Peyer's patch (tissue), 4 donors: ENCODE results near the gene SPRN. TPM values are rescaled to one million over a fixed set of nuclear protein-coding genes. Genes with fewer than 3 reads are reported as not detected.
A peak's percentile ranks its signal among the peaks of the same experiment; 100 is the strongest.
"Not testable (repeated sequence)": the region's sequence is repeated elsewhere in the genome, so short reads cannot be mapped to it uniquely, and the experiment has no call there.

Source experiments
- DNase-seq, 3 donors: peaks; one replicate each; pipeline ENCODE4 v3.0.0-alpha.2; 2017 to 2019
- H3K27ac ChIP-seq, 4 donors: fragments of 200-600 bp; sonication (generic); one replicate each; pipeline ENCODE4 v1.5.1; 2016 to 2019
- H3K27me3 ChIP-seq, 2 donors: fragments of 200-600 bp; sonication (generic); one replicate each; pipeline ENCODE4 v1.5.1; 2019
- H3K36me3 ChIP-seq, 3 donors: fragments of 200-600 bp; sonication (generic); one replicate each; pipeline ENCODE4 v1.5.1; 2016 to 2019
- H3K4me1 ChIP-seq, 4 donors: fragments of 200-600 bp; sonication (generic); one replicate each; pipeline ENCODE4 v1.5.1; 2016 to 2019
- H3K4me3 ChIP-seq, 4 donors: fragments of 200-600 bp; sonication (generic); 1 replicate in 3 of 4; 2 replicates in 1 of 4; pipeline ENCODE4 v1.5.1; 2016 to 2019; ENCODE audit warnings: mild to moderate bottlenecking in 1 of 4
- H3K9me3 ChIP-seq, 4 donors: fragments of 200-600 bp; sonication (generic); one replicate each; pipeline ENCODE4 v1.5.1; 2016 to 2019; ENCODE audit warnings: mild to moderate bottlenecking in 1 of 4
- POLR2A ChIP-seq, 2 donors: fragments of 450-650 bp; IDR thresholded peaks; one replicate each; pipeline ENCODE4 v1.5.1; 2017; ENCODE audit warnings: antibody characterized with exemption in 2 of 2, mild to moderate bottlenecking in 2 of 2, moderate library complexity in 2 of 2
- total RNA-seq, 4 donors: library from RNA; depleted of rRNA; stranded (reverse); fragments of >200 nt; gene quantifications; one replicate each; pipeline ENCODE4 v1.1.0, GENCODE V29; 2016
- TF ChIP-seq, protein P1 (sequence below), 6 experiments: fragments of 450-650 bp in 4 of 6; fragments of 200-600 bp in 2 of 6; sonication (generic) in 1 of 6; IDR thresholded peaks; one replicate each; pipeline ENCODE4 v1.5.1; 2017 to 2019; ENCODE audit warnings: antibody characterized with exemption in 6 of 6, mild to moderate bottlenecking in 3 of 6, moderate library complexity in 1 of 6

Gene SPRN
- total RNA-seq, 4 donors from 2014 or later, result 0.47 TPM; not detected in 3

DNA sequence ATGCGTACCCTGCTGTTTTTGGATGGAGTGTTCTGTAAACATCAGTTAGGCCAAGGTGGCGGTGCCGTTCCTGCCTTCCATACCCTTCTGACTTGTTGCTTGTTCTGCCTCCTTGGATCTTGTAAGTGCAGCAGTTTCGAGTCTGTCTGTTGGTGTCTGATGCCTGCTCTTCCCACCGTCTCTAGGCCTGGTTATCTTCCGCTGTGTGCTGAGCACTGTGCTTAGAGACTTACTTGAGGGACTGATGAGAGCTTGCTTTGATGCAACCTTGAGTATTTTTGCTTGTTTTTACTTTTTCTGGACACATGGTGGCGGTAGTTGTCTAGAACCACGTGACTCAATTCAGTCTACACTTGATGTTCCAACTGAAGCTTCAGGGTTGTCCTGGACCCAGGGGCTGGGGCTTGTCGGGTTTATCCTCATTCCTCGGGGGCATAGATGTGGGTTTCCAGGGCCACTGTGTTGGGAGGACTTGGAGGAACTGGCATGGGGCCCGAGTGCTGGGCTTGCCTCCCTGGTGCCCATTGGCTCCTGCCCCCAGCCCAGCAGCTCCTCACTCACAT is 14.4 kb upstream of the SPRN start:
- H3K36me3 ChIP-seq, result no peaks in the 10 kb centered on the region
- no peak for DNase-seq
- TF ChIP-seq, protein P1, sequence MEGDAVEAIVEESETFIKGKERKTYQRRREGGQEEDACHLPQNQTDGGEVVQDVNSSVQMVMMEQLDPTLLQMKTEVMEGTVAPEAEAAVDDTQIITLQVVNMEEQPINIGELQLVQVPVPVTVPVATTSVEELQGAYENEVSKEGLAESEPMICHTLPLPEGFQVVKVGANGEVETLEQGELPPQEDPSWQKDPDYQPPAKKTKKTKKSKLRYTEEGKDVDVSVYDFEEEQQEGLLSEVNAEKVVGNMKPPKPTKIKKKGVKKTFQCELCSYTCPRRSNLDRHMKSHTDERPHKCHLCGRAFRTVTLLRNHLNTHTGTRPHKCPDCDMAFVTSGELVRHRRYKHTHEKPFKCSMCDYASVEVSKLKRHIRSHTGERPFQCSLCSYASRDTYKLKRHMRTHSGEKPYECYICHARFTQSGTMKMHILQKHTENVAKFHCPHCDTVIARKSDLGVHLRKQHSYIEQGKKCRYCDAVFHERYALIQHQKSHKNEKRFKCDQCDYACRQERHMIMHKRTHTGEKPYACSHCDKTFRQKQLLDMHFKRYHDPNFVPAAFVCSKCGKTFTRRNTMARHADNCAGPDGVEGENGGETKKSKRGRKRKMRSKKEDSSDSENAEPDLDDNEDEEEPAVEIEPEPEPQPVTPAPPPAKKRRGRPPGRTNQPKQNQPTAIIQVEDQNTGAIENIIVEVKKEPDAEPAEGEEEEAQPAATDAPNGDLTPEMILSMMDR (IDR thresholded peaks at IDR 0.05), result peak in 3 of 6 experiments; percentile 20 to 41 (median 23)
- no peak for TF ChIP-seq POLR2A (IDR thresholded peaks at IDR 0.05)
- no peaks in the 10 kb centered on the region for H3K4me1 ChIP-seq
- no peak overlapping the region for H3K4me3 ChIP-seq
- H3K9me3 ChIP-seq, result no peaks in the 10 kb centered on the region
- H3K27ac ChIP-seq, result no peak overlapping the region
- H3K27me3 ChIP-seq, result no peaks in the 10 kb centered on the region

DNA sequence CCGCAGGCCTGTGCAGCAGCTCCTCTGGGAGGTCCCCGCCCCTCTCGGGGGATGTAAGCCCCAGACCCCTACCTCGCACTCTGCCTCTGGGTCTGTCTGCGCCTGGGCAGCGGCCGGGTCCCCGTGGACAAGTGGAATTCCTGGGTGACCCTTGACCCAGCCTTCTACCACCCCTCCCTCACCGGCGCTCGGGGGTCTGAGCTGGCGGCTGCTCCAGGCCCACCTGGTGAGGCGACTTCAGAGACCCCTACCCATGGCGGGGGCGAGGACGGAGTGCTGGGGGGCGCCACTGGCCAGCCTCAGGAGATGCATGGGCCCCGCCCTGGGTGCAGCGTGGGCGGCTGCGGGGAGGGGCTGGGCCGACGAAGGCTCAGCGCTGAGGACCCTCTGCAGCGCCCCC is 8.4 kb upstream of the SPRN start:
- not testable (repeated sequence) for H3K36me3 ChIP-seq, H3K27me3 ChIP-seq, H3K27ac ChIP-seq, H3K4me3 ChIP-seq, DNase-seq, H3K4me1 ChIP-seq, H3K9me3 ChIP-seq

DNA sequence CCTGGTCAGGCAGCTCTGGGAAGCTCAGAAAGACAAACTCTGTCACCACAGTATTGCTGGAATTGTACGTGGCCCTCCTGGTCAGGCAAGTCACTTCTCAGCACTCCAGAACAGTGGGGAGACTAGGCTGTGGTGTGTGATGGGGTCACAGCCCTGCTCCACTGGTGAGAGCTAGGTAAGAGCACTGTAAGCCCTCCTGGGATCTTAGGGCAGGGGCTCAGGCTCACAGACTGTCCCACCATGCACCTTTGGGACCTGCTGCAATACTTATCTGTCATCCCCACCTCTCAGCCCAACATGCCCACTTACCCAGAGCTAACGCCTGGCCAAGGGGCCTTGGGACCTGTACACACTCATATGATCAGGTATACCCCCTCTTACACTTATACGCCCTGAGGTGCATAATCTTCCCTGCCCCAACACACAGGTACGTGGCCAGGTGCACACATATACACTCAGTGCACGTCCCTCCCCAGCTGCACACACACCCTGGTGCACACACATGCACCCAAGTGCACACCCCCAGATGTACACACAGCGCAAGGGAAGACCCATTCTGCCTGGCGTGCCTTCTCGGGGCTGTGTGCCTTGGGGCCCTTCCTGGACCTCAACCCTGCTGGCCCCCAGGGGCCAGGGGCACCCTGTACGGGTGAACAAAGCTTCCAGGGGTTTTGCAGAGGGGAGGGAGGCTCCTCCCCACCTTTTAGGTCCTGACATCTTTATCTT is 7.6 kb upstream of the SPRN start:
- not testable (repeated sequence) for H3K9me3 ChIP-seq, H3K27ac ChIP-seq, DNase-seq, H3K27me3 ChIP-seq, H3K4me3 ChIP-seq, H3K36me3 ChIP-seq, H3K4me1 ChIP-seq

DNA sequence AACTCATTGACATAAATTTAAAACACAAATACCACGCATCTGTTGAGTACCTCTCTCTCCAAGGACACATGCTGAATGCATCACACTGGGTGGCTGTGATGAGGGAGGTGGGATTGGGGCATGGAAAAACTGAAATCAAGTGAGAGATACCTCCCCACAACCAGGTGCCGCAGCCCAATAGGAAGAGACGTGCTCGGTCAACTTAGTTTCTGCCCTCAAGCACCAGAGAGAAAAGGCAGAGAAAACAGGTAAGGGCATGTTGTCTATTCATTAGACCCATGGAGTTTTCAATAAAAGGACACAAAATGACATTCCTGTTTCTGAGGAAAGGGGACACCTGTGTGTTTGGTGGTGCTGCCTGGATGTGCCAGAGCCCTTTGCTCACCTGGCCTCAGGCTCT is 5.1 kb upstream of the SPRN start:
- H3K4me1 ChIP-seq, H3K27me3 ChIP-seq, DNase-seq, H3K9me3 ChIP-seq, H3K36me3 ChIP-seq, H3K27ac ChIP-seq, H3K4me3 ChIP-seq: not testable (repeated sequence)

DNA sequence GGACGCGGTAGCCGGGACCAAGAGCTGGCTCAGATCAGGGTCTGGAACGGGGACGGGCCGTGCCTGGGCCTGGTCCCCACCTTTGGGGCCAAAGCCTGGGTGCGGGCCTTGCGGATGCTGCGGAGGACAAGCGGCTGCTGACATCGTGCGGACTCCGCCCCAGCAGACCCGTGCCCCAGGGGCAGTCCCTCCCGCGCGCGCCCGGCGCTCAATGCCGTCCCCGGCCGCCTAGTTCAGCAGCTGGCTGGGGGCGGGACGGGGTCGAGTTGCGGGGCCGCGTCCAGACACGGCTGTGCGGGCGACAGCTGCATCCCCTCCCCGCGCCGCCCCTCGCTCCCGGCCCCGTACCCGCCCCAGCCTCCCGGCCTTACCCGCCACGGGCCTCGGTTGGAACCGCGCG is 323 bp downstream of the SPRN start:
- H3K4me1 ChIP-seq, H3K27me3 ChIP-seq, DNase-seq, H3K27ac ChIP-seq, H3K4me3 ChIP-seq, H3K9me3 ChIP-seq: not testable (repeated sequence)
- peaks cover 0 to 17% (median 0%) of the 10 kb centered on the region in 3 donors for H3K36me3 ChIP-seq

DNA sequence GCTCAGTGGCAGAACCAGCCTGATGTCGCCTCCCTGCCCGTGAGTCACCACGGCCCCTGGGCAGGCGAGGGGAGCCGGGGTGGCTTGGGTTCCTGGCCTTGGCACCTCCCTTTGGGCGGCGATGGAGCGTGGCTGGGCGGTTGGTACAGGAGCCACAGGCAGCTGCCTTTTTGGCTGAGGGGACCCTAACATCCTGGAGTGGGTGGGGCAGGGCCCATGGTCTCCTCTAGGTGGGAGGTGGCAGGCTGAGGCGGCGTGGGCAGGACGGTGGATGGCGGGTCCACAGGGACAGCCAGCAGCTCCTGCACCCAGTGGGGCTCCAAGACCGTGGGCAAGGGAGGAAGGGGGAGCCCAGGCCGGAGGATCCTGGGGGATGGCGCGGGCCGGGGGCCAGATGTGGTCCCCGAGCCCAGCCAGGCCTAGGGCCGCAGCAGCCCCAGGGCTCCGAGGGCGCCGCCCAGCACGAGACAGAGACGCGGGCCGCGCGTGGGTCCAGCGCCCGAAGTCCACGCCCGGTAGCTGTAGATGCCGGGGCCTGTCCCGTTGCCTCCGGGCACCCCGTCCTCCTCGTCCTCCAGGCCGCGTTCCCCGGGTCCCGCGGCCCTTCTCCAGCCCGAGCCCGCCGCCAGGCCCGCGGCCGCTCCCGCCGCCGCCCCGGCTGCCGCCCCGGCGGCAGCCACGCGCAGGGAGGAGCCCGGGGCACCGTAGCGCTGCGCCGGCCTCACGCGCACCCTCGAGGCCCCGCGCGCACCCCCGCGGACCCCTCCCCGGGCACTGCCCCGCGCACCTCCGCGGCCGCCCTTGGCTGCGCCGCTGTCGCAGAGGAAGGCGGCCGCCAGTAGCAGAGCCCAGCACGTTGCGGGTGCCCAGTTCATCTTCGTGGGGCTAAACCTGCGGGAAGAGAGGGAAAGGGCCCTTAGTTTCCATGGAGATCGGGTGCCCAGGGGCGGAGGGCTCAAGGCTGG is 1.3 kb downstream of the SPRN start:
- Histone ChIP-seq H3K27me3 (peaks cover 0 to 3% of the 10 kb centered on the region in 2 donors), H3K4me1 (peaks cover 0 to 8% (median 0%) of the 10 kb centered on the region in 4 donors), H3K27ac (no peak overlapping the region), H3K9me3 (no peaks in the 10 kb centered on the region), H3K36me3 (peaks cover 0 to 28% (median 0%) of the 10 kb centered on the region in 3 donors), H3K4me3 (peak overlapping the region in 3 of 4 donors; percentile 6 to 19 (median 7))
- no peak for DNase-seq
- TF ChIP-seq POLR2A (IDR thresholded peaks at IDR 0.05), result no peak
- TF ChIP-seq, protein P1 (IDR thresholded peaks at IDR 0.05), result no peak

DNA sequence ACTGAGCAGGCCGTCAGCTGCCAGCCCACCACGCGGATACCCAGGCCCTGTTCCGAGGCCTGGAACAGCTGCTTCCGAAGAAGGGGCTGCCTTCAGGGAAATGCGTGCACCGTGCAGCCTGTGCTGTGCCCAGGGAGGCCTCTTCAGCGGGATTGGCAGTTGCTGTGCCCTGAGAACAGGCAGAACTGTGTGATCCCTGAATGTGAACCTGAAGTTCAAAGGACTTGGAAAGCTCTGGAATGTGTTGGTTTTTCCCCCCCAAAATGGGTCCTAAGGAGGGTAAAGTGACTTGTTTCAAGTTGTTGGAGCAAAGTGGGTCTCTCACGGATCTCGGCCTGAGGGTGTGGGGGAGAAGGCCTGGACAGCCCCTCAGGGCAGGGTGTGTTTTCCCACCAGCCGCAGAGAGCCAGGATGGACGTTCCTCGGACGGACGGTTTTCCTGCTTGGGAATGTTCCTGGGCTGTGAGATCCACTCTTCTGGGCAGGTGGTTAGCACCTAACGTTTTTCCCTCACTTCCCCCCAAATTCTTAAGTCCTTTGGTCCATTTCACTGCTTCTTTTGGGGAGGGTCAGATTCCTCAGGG is 2.1 kb downstream of the SPRN start:
- H3K27me3 ChIP-seq, result peaks cover 0 to 3% of the 10 kb centered on the region in 2 donors
- no peak for DNase-seq
- H3K27ac ChIP-seq, result no peak overlapping the region
- H3K9me3 ChIP-seq, result no peaks in the 10 kb centered on the region
- no peak overlapping the region for H3K4me3 ChIP-seq
- peaks cover 0 to 8% (median 0%) of the 10 kb centered on the region in 4 donors for H3K4me1 ChIP-seq
- no peak for TF ChIP-seq POLR2A (IDR thresholded peaks at IDR 0.05)
- TF ChIP-seq, protein P1 (IDR thresholded peaks at IDR 0.05), result no peak
- H3K36me3 ChIP-seq, result peaks cover 0 to 29% (median 0%) of the 10 kb centered on the region in 3 donors
